GM12801 (cell line): ENCODE measurements around the gene GNAL.

ENCODE experiments used
- TF ChIP-seq, protein P1 (sequence below): IDR thresholded peaks from one replicate; pipeline ENCODE4 v1.5.1; 2011; ENCODE audit warnings: control low read depth; ENCODE audit not compliant: insufficient read length; ENCODE audit errors: extremely low read depth

GNAL gene

GRCh38 chr18:11678211-11678610, 10.9 kb upstream of the GNAL start:
- TF ChIP-seq, protein P1, sequence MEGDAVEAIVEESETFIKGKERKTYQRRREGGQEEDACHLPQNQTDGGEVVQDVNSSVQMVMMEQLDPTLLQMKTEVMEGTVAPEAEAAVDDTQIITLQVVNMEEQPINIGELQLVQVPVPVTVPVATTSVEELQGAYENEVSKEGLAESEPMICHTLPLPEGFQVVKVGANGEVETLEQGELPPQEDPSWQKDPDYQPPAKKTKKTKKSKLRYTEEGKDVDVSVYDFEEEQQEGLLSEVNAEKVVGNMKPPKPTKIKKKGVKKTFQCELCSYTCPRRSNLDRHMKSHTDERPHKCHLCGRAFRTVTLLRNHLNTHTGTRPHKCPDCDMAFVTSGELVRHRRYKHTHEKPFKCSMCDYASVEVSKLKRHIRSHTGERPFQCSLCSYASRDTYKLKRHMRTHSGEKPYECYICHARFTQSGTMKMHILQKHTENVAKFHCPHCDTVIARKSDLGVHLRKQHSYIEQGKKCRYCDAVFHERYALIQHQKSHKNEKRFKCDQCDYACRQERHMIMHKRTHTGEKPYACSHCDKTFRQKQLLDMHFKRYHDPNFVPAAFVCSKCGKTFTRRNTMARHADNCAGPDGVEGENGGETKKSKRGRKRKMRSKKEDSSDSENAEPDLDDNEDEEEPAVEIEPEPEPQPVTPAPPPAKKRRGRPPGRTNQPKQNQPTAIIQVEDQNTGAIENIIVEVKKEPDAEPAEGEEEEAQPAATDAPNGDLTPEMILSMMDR, result no peak

GRCh38 chr18:11689669-11690565, 853 bp downstream of the GNAL start:
- TF ChIP-seq, protein P1, result no peak

- TF ChIP-seq, protein P1, result no peak
Measured at GRCh38 chr18:11695736-11696135, 6.7 kb downstream of the GNAL start.

- TF ChIP-seq, protein P1, result no peak
Measured at GRCh38 chr18:11696451-11696850, 7.4 kb downstream of the GNAL start.

- TF ChIP-seq, protein P1, result no peak
Measured at GRCh38 chr18:11700876-11701275, 11.8 kb downstream of the GNAL start.

GRCh38 chr18:11710578-11710977, 21.5 kb downstream of the GNAL start:
- TF ChIP-seq, protein P1, result no peak

GRCh38 chr18:11713756-11714155, 24.7 kb downstream of the GNAL start:
- TF ChIP-seq, protein P1, result no peak
